Activated CD4-positive, alpha-beta T cell treated with anti-CD3 and anti-CD28 coated beads, Interleukin-2, amount 50 U/mL, for 16 hours (primary cell): ENCODE measurements around the gene SNX24.
"Not testable (repeated sequence)": the region's sequence is repeated elsewhere in the genome, so short reads cannot be mapped to it uniquely, and the experiment has no call there.

ENCODE experiments used
- DNase-seq: peaks from one replicate; pipeline ENCODE4 v3.0.0-alpha.2; 2020

The SNX24 gene

DNA sequence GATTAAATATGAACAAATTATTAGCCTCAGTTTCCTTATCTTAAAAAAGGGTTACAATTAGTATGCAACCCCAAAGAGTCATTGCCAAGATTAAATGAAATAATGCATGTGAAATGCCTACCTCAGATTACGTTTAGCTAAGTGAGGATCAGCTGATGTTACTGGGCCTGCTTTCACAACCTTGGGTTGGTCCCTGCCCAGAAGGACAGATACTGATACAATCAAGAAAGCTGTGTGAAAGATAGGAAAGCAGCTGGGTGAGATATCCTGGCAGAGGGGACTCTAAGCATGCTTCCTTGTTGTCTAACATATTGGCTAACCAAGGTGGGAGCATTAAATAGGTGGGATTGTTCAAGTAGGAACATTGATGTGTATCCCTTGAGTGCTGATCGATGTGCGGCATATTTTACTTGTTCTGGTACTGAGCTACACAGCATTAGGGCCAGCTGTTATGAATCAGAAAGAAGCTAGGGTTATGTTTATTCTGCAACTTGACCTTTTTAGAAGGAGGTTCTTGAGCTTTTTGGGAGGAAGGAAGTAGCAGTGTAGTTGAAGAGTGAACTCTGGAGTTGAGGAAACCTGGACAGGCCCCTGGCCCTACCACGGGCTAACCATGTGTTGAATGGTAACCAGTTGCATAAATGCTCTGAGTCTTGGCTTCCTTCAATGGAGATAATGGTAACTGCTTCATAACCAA lies 28.9 kb downstream of the SNX24 start:
- DNase-seq = no peak

DNA sequence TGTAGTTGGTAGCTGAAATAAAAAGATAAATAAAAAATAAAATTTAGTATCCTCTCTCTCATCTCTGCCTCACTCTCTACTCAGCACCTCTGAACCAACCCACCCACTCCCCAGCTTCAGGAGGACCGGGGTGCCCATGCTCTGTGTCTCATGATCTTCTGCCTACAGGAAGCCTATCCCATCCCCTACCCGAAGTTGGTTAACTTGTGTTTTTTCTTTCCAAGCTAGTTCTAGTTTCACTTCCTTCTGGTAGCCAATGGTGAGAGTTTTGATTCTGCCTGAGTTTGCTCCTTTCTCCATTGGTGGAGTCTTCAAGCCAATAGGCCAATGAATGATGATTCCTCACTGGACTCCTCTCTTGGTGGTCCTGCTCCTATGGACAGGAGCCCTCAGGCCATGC lies 32.1 kb downstream of the SNX24 start:
- no peak for DNase-seq

DNA sequence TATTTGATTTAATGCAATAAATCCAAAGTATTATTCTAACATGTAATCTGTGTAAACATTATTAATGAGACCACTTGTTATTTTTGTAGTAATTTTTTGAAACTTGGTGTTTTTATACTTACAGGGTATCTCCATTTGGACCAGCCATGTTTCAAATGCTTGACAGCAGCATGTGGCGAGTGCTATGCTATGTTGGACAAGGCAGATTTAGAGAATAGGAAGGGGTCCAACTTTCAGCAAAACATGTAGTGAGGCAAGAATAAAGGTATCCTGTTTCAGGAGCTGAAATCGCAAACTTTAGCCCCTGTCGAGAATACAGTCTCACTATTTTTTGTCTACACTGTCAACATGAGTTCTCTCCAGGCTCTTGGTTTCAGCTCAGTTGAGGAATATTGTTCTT lies 33.7 kb downstream of the SNX24 start:
- DNase-seq = no peak

DNA sequence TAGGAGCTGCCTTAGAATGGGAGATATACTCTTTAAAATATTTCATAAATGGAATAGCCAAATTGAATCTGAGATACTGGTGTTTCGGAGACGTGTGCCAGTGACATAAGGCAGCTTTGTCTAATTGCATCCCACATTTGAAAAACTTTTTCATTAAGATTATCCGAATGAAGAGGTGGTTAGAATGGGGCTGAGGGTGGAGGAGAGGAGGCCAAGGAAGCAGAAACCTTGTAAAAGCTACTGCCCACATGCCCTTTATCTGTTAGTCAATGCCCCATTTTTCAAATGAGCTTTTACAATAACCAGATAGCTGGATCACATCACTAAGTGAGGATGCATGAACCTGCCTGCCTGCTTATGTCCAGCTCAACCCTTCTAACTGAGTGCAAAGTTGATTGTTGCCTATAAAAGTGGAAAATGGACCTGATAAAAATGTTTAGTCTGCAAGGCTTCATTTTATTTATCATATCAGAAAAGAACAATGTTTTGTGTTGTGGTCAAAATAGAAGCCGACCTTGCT lies 34.8 kb downstream of the SNX24 start:
- DNase-seq = no peak

DNA sequence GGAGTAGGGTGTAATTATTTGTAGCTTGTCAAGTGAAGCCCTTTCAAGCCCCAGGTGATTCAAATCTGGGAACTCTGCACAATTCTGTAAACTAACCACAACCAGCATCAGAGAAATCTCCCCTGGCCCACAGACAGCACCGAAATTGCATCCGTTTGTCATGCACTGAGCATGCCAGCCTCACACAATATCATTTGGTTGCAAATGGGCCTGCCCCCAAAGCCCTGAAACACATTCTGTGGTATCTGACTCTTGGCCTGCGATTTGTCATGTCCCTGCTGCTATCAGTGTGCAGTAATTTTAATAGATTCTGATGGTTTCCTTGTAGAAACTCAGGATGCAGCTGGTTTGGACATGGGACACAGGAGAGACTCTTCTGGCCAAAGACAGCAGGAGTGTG lies 35.3 kb downstream of the SNX24 start:
- peak; percentile 29 for DNase-seq

DNA sequence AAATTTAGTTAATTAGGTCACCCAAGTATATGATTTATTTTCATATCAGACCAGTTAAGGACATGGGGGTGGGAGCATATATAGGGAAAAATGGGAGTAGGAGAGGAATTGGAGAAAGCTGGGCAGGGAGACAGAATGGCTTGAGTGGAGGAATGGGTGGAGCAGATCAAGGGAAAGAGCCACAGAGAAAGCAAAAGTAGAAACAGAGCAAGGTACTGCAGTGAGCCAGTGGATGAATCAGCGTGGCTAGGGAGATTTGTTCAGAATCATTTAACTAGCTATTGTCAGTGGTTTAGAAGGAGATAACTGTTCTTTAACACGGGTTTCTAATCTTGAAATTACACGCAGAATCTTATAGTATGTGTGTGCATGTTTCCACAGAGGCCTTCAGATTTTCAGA lies 37.4 kb downstream of the SNX24 start:
- peak; percentile 51 for DNase-seq

DNA sequence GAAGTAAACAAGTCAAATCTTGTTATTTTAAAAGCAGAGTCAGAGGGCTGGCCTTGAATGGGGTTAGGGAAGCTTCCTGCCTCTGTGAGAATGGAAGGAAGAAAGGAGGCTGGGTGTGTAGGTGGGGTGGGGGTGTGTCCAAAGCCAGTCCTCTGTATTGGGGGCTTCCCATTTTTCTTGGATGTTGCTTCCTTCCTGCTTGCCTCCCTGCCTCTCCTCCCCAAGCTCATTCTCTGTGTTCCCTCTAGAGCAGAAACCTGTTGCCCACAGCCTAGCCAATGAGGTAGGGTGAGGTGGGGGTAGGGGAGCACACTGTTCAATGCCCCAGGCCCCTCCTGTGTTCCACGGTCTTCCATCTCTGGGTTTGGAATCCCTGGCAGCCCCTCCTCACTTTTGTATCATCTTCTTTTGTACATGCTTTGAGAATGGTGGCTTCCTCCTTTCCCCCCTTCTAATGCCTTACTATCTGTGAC lies 39.7 kb downstream of the SNX24 start:
- no peak for DNase-seq

DNA sequence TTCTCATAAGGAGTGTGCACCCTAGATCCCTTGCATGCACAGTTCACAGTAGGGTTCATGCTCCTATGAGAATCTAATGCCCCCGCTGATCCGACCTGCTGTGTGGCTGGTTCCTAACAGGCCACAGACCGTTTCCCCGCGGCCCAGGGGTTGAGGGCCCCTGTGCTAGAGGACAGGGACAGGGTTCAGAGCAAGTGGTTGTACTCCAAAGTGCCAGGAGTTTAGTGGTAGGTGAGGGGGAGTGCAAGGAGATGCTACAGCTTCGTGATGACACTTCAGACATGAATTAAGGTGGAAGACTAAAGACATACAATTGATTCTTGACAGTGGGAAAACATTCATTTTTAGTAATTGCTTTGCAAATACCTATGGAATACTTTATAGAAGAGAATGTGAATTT lies 40.5 kb downstream of the SNX24 start:
- DNase-seq = no peak

DNA sequence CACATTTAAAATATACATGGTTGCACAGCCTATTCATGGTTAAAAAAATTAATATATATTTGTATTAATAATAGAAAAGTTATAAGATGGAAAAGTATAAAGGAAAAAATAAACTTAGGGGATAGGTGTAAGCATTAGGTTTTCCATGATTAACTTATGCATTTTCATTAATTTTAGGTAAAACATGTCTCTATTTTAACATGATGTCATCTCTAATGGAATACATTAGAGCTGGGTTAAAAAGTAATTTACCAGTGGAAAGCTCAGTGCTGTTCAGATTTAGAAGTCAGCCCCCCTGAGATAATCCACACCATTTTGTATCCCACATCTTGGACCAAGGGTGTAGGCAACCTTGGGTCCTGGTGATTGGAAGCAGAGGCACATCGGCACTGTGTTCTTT lies 49.7 kb downstream of the SNX24 start:
- DNase-seq = no peak

DNA sequence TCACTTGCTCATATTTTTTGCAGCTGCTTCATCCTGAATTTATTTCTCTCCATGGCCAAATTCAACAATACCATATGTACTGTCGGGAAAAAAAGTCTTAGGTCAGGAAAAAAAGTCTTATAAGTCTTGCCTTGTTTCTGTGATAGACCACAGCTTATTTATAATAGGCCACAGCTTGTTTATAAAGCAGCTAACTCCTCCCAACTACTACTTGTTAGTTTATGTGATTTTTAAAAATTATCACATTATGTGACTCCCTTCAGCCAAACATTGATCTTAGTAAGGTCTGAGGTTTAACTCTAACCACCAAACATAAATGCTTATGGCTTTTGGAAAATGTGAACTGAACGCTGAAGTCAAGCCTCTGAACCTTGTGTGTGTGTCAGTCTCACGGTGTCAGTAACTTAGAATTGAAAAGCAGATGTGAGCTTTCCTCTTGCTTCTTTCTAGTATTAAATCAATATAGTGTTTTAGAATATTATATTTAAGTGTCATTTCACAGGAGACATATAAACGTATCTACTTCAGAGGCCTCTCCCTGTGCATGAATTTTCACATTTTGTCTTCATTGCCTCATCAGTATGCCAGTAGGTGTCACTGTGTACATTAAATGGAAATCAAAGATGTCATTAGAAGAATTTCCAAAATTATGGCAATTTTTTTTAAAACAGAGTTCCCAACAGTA lies 51.3 kb downstream of the SNX24 start:
- no peak for DNase-seq

DNA sequence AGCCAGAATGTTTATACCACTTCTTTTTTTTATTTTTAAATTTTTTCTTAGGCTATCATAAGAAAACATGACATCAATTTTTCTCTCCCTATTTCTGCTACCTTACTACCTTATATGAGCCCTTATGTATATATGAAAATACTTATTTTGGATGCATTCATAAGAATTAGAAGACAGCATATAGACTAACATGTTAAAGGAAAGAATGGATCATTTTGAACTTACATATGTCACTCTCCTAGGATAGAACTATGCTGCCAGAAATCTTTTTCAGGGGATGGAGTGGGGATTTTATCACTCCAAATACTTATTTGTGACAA lies 51.8 kb downstream of the SNX24 start:
- DNase-seq = no peak

DNA sequence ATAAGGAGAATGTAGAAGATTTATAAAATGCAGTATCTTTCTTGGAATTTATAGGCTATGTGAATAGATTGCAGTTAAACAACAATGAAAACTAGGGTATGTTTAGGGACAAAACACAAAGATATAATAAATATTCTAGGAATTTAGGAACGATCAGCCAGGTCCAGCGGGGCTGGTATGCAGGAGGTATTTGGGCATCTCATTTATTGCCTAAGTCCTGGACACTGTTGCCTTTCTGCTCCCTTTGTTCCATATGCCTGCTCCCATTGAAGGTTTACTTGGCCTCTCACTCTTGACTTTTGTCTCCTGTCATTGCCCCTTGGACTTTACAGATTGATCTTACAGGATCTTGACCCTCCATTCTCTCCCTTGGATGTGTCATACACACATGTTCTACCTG lies 55.9 kb downstream of the SNX24 start:
- no peak for DNase-seq

DNA sequence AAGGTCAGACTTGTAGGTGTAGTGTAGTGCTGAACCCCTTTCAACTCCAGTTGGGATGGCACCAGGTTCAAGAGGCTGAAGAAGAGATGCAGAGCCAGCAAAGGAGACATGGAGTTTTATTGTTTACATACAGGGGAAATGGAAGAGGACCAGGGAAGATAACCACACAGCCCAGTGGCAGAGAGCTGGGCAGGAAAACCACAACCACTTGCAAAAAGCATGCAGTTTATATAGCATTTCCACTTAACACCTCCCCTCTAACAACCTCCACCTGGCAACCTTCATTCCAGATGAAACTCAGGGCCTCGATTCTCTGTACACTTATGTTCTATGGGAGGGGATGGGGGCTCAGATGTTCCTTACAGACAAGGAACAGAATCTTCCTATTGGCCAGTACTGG lies 56.9 kb downstream of the SNX24 start:
- no peak for DNase-seq

DNA sequence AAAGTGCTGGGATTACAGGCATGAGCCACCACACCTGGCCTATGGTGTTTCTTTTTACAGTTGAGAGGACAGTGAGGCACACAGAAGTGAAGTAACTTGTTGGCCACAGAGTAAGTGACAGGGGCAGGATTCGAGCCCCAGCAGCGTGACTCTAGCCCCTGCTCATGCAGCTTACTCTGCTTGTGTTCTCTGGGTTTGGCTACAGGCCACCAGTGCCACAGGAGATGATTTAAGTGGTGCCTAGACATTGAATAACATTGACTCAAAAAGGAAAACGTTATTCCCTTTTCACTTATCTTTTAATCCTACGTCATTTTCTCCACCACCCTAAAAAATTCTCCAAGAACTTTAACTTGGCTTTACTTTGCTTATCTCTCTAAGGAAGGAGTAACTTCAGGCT lies 61.4 kb downstream of the SNX24 start:
- no peak for DNase-seq

DNA sequence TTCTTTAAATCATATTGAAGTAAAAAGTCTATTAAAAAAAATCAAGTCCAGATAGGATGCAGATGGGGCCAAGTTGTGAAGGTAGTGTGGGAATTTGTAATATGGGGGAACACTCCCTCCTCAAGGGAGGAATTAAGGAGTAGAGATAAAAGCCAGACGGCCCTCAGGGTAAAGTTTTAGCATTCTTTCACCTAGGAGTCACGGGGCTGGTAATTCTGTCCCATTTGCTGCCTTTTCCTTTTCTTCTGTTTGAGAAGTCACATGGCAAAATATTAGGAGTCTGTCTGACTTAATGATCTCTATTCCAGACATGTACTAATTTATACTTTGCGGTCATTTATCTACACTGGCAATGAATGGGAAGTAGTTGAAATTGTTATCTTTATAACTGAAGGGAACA lies 61.9 kb downstream of the SNX24 start:
- DNase-seq = no peak

DNA sequence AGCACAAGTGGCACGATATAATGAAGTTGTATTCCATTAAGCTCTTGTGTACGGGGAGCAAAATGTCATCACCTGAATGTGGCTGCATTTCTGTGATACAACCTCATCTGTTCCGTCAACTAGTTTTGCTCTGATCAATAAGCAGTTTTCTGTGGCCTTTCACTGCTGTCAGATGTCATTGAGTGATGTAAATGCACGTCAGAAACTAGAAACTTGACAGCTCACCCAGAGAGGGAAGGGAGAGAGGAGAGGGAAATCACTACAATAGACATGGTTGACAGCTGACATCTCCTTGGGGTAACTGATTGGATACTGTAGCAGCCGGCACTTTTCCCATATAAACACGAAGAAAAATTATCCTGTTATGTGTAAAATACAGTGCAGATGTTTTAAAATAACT lies 62.7 kb downstream of the SNX24 start:
- no peak for DNase-seq

DNA sequence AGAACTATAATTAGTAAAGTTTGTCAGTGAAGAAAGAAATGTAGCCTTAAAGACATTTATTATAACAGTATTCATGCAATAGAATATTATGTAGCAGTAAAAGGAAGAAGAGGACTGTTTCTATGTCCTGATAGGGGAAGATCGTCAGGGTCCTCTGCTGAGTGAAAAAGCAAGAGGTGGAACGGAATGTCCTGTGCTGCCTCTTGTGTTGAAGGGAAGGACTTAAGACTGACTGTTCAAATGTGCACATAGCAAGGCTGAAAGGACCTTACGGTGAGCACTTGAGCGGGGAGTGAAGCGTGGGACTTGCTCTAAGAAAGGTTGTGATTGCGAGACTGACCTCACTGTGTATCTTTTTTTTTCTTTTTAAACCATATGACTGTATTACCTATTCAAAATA lies 63.2 kb downstream of the SNX24 start:
- no peak for DNase-seq

DNA sequence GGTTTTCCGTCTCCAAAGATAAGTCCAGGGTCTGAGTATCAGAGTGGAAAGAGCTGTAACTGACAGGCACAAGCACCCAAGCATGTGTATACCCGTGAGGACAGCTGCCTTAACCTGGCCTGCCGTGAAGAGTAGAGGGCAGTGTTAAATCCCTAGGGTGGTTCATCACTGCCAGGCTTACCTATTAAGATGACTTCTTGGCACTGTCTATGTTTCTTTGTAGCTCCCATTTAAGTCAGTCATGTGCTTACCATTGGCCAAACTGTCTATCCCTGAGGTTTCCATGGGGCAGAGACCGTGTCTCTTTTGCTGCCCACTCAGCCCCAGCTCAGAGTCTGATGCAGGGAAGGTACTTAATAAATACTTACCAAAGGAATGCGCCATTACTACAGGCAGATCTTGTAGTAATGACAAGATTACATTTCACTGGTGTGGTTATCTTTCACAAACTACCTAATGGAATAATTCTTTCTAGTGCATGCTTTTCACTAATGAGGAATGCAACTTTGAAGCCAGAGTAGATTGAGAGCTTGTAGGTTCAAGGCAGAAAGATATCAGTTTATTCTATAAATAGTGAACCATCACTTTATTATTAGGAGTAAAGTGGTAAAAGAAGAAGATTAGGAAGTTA lies 64.2 kb downstream of the SNX24 start:
- DNase-seq = no peak

DNA sequence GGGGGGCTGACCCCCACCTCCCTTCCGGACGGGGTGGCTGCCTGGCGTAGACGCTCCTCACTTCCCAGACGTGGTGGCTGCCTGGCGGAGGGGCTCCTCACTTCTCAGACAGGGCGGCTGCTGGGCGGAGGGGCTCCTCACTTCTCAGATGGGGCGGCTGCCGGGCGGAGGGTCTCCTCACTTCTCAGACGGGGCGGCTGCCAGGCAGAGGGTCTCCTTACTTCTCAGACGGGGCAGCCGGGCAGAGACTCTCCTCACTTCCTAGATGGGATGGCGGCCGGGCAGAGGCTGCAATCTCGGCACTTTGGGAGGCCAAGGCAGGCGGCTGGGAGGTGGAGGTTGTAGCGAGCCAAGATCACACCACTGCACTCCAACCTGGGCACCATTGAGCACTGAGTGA lies 68.0 kb downstream of the SNX24 start:
- not testable (repeated sequence) for DNase-seq

DNA sequence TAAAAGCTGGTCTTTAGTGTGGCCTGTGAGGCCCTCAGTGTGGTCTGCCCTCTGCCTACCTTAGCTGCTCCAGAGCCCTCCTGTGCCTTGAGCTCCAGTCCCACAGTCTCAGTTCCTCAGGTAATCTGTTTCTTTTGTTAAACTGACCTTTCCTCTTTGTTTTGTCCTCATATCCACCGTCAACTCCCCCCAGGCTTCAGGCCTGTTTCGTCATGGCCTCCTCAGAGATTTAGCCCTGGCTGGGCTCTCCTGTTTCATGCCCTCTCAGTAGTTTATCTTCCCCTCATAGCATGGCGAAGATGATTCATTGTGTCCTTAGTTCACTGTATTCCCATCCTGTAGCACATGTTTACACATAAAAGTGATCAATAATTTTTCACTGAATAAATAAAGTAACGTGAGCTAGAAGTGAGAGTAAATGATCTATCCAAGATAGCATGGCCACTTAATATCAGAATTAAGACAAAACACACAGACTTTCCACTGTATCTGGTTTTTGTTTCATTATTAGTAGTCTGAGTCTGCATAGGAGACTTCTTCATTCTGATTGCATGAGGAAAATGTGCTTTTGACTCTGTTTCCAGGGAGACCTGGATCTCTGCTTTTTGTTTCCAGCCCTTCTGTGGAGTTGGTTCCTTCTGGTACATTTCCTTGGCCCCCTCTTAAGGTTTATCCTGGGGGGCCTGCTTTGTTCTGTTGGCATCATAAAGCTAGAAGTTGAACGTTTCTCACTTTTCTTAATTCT lies 70.5 kb downstream of the SNX24 start:
- DNase-seq = peak; percentile 52

DNA sequence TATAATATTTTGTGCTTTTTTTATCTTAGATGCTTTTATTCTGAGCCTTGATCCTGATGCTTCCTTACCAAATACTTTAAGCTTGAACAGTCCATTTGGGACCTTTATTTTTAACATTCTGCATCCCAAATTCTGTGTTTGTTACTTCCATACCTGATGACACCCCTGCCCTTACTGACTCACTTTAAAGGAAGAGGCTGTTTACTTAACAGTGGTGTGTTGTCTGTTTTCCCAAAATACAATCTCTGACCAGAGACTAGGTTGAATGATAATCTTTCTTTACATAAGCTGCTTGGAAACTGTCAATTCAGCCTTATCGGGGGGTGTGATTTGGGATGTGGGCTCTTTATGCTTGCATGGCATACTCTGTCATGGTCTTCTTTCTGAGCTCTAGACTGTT lies 71.1 kb downstream of the SNX24 start:
- DNase-seq = no peak

DNA sequence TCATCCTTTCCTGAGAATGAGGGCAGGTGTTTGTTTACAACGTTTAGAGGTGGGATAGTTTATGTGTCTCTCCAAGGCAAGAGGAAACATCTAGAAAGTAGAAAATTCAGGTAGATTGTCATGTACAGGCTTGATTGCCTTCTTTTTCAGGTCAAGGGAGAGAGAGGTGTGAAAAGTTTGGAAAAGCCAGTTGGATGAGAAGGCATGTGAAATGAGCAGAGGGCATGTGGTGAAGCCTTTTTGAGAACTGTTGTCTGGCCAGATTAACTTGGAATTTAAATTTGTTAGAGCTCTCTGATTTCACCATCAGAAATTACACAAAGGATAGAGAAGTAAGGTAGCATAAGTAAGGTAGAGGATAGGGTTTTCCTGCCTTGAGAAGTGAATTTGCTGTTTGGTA lies 74.6 kb downstream of the SNX24 start:
- no peak for DNase-seq

DNA sequence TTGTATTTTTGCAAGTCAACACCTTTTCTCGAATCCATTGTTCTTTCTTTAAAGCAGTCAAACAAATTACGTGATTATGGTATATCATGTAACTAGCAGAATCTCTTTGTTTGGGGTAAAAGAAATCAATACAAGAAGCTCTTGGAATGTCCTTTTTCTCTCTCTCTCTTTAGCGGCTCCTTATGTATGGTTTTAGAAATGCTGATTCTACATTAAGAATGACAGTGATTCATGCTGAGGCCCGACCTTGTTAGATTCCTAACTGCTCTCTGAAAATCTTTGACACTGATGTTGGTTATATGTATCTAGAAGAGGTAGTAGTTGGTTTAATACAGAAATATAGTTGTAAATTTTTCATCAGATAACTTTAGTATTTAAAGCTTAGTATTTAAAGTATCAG lies 76.4 kb downstream of the SNX24 start:
- DNase-seq = no peak

DNA sequence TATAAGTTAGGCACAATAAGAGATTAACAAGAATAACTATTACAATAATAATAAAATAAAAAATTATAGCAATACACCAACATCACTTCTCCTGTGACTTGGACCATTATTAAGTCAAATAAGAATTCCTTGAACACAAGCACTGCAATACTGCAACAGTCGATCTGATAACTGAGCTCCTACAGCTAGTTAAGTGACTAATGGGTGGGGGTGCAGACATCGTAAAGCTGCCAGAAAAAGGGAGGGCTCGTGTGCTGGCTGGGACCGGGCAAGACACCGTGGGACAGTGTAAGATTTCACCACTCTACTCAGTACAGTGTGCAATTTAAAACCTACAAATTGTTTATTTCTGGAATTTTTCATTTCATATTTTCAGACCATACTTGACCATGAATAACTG lies 78.8 kb downstream of the SNX24 start:
- no peak for DNase-seq
